NCI-H2227 (cell line): ENCODE data around the gene TBC1D22A.

Experiments used
- DNase-seq: peaks from one replicate; lab custom pipeline; 2025; ENCODE audit not compliant: unreplicated experiment; lab: John Stamatoyannopoulos, UW

Gene TBC1D22A

DNA sequence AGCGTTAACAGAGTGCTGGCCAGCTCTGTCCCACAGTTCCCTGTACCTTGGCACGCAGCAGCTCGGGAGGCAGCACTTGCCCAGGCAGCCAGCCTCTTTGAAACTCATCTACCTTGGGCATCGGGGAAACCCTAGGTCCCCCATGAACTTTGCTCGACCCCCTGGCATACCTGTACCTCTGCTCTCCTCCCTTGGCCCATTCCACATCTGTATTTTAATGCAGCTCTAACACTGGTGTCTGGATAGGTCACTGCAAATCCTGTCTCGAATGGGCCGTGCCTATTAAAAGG lies 304.1 kb downstream of the TBC1D22A start:
- DNase-seq: no peak

DNA sequence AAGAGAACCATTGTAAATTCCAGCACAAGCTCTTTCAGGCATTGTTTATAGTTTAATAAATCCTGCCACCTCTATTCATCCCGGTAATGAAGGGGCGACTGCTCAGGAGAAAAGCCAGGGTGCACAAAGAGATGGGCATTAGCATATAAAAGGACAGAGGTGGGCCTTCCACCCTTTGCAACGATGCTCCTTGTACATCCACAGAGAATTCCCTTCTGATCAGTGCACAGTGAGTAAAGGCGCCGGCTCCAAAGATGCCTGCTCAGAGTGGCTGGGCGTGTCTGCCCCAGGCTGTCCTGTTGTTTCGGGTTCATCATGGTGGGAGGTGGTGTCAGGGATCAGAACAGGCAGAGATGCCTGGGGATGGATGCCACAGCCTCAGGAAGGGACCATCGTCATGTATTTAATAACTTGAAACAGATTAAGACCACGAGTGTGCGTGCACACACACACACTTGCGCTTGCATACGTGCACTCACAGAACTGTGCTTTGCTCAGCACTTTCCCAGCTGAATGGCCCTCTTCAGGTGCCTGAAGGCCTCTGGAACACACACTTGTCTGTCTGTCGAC lies 305.0 kb downstream of the TBC1D22A start:
- no peak for DNase-seq

DNA sequence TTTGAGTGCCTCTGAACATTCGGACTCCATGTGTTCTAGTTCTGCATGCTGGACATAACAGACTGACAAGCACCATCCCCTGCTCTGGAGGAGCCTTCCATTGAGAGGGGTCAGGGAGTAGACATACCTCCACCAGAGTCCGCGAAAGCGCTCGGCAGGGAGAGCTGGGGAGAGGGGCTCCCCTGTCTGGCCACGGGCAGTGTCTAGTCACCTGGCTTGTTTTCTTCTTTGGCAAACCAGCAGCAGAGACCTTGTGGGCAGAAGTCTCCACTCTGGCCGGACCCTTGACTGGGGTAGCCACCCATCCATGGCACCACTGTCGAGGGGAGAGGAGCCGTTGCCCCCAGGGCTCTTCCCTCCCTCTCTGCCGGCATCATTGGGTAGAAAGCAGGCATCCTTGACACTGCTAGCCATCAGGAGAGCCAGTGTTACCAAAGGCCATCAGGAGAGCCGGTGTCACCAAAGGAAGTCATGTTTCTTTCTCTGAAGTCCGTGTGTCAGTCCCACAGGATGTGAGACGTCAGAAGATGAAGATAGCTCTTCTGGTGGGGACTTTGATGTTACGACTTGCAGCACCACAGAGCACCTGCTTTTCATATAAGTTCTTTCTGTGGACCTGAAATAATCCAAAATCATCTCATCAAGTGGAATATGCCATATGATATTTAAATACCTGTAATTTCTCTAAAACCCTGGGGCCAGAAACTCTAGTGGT lies 305.6 kb downstream of the TBC1D22A start:
- no peak for DNase-seq

DNA sequence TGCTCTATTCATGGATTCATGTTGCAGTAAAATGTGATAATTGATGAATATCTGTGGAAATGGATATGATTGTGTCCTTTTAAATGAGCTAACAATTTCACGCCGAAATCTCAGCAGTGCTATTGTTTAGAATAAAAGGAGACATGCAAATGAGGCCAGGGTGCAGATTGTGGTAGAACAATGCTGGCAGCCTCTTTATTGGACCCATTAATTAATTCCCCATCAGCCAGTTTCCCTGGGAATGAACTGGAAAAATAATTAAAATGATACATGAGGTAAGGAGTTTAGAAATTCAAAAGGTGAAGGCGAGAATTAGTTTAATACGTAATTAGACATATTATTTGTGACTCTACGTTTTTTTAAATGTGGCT lies 306.2 kb downstream of the TBC1D22A start:
- no peak for DNase-seq

DNA sequence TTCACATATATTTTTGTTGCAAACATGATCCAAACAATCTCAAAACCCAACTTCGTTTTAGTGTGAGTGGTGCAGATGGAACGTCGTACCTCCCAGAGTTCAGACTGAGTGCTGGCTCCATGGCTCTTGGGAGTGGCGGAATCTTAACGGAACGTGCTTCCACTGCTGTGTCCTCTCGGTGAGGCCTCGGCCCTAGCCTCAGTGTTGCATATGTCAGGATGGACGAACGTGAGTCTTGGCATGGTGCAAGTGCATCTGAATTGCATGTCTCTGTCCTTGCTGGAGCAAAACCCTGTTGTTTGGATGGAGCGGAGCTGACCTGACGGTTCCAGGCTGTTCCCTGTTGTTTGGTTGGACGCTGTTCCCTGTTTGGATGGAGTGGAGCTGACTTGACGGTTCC lies 306.8 kb downstream of the TBC1D22A start:
- no peak for DNase-seq

DNA sequence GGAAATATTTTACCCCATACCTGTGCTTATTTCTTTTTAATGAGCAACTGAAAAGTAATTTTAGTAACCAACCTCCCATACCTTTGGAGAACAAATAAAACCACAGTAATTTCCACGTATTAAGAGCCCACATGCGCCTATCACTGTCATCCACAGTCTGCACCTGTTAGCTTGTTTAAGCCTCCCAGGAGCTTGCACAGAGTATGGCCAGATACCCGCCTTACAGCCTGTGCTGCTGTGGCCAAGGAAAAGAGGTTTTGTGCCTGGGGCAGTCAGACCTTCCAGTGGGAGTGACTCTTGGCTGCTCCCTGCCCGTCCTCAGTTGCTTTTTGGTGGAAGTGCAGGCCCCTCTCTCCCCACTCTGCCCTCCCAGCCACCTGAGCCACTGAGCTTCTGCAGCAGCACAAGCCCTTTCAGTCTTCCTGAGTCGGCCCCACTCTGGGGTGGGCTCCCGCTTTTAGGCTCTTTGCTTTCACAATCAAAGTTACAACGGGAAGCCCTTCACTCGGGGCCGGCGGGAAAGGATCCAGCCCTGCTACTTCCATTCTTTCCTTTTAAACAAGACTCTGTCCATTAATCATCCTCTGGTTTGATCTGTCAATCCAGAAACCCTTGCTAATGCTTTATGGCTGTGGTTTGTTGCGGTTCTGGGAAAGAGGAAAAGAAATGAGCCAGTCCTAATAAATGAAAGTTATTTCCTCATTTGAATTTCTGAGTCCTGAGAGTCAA lies 308.8 kb downstream of the TBC1D22A start:
- no peak for DNase-seq

DNA sequence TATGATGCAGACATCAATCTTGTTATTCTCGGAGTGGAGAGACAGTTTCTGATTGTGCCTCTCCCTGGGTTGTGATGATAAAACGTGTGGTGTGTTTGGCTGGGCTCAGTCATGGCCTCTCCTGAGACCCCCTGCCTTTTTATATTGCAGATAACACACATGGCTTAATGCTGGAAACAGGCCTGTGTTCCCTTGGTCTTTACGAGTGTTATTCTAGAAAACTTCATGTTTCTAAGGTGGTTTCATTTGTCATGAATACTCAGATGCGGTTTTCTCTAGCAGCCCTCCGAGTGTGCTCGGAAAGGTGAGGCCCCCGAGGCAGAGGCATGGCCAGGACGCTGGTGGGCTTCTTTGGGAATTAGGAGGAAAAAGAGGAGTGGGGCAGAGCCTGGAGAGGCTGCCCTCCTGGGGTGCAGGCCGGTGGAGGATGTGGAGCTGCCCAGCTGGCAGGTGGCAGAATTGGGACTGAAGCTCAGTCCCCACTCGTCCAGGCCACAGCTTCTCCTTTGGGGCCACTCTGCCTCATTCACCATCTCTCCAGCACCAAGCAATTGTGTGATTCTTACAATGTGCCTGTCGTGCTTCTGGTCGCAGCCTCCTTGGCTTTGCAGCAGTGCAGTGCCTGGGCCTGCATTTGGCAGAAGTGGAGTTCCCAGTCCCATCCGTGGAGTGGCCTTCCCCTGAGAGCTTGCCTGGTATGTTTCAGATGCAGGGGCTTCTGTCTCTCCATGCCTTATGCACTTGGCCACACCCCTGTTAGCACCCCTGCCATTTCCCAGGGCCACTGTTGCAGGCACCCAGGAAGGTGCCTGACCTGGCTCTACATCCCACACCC lies 309.6 kb downstream of the TBC1D22A start:
- DNase-seq: no peak

DNA sequence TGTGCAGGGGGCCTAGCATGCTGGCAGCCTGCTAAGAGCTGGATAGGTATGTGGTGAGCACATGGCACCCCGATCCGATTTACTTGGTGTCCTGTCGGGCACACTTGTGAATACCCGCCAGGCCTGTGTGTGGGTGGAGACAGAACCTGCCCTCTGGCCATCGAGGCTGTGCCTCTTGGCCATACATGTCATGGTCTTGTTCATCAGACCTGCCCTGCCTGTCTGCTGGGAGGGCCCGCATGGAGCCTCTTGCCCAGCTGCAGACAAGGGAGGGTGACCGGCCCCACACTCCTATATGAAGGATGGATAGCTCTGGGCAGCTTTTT lies 310.2 kb downstream of the TBC1D22A start:
- DNase-seq: no peak

DNA sequence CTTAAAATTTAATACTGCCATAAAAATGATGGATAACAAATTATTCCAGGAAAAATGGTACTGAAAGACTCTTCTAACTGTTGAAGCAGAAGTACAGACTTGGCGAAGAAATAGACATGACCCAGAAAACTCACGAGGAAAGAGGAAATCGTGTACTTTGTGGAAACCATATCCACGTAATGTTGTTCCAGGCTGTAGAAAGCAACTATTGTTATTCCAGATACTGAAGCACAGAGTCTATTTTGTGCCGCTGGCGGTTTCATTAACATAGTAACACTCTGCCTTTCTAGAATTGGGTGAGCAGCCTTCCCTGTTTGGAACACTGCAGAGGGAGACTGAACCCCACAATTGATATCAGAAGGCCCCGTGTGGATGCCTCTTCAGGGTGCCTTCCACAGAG lies 310.6 kb downstream of the TBC1D22A start:
- no peak for DNase-seq

DNA sequence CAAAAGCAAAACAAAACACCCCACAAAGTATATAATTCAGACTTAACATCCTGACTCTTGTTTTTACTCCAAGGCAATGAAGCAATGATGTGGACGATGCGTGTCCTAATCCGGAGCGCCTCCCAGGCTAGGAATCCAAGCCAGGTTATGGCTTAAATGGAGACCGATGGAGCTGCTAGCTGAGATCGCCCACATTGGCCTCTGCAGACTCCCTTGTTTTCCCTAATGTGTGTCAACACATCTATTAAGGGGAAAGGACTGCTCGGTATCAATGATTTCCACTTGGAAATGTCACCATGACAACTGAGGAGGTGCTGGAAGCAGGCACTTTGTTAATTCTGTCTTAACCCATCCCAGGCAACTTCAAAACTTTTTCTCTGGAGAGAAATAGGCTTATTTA lies 311.7 kb downstream of the TBC1D22A start:
- no peak for DNase-seq

DNA sequence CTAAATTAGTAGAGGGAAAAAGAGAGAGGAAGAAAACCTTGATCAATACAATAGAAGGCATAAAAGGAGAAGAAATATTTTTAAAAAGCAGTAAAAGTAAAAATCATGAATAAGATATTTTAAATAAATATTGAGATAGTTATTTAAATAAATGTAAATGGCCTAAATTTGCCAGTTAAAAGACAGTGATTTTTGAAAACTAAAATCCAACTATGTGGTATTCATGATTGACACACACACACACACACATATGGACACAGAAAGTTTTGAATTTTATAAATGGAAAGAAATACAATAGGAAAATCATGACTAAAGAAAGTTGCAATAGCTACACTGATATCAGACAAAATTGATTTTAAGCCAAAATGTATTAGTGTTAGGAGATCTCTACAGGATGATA lies 313.1 kb downstream of the TBC1D22A start:
- no peak for DNase-seq

DNA sequence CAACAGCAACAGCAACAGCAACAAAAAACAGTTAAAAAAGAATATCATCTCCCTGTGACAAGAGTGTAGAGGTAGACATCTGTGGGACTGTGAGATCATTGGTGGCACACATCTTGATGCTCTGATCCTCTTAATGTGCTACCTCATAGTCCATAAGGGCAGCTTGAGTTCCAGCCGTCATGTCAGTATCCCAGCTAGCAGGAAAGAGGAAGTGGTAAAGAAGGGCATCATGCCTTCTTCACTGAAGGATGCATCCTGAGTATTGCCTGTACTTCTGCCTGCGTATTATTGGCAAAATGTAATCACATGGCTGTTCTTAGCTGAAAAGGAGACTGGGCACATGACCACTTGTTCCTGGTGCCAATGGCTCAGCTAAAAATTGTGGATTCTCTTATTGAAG lies 314.3 kb downstream of the TBC1D22A start:
- DNase-seq: no peak

DNA sequence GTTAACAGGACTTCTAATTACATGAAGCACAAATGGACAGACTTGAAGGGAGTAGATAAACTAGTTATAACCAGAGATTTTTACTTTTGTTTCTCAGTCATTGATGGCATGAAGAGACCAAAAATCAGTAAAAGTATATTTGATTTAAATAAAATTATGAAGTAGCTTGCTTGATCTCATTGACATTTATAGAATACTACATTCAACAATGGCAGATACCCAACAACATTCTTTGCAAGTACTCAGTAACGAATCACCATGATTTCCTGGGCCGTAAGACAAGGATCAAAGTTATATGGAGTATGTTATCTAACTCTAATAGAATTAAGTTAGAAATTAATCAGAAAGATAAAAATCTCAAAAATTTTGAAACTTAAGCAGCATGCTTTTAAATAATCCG lies 317.6 kb downstream of the TBC1D22A start:
- DNase-seq: no peak

DNA sequence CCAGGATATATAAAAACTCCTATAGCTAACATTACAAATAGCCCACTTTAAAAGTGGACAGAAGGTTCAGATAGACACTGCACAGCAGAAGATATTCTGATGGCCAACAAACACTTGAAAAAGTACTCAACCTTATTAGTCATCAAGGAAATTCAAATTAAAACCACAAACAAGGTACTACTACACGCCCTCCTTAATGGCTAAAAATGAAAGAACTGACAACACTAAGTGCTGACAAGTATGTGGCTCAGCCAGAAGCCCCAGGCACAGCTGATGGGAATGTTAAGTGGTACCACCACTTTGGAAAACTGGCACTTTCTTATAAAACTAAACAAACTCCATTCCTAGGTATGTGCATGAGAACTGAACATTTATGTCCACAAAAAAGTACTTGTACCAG lies 320.1 kb downstream of the TBC1D22A start:
- DNase-seq: no peak

DNA sequence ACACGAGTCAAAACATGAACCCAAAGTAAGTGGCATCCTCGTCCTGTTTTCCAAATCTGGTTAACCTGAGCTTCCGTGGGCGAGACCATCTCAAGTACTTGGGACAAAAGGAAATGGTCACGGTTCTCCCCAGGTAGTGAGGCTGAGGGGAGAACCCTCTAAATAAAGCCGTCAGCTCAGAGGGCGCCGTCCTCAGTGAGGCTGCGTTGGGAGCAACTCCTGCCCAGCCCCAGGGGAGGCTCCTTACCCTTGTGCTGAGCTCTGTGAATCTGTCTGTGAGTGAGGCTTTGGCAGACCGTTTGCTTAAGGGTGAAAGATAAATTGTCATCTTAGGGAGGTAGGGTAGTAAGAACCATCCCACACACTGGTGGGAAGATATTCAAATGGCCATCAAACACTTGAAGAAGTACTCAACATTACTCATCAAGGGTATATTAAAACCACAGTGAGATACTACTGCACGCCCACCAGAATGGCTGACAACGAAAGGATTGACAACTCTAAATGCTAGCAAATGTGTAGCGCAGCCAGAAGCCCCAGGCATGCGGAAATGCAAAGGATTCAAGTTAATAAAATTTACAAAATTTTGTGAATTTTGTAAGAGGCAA lies 321.0 kb downstream of the TBC1D22A start:
- DNase-seq: no peak

DNA sequence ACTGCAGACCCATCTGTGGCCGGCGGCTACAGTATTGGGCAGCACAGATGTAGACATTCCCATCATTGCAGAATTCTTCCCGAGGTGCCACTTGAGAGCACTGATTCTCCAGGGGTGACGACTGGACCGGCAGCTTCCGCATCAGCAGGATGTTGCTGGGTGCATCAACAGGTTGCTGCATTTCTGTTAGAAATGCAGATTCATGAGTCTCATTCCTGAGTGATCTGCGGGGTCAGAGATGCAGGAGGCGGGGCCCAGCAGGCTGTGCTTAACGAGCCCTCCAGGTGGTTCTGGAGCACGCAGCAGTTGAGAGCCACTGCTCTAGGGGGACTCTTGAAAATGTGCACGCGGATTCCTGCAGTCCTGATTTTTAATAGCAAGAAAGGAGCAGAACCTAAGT lies 321.8 kb downstream of the TBC1D22A start:
- no peak for DNase-seq

DNA sequence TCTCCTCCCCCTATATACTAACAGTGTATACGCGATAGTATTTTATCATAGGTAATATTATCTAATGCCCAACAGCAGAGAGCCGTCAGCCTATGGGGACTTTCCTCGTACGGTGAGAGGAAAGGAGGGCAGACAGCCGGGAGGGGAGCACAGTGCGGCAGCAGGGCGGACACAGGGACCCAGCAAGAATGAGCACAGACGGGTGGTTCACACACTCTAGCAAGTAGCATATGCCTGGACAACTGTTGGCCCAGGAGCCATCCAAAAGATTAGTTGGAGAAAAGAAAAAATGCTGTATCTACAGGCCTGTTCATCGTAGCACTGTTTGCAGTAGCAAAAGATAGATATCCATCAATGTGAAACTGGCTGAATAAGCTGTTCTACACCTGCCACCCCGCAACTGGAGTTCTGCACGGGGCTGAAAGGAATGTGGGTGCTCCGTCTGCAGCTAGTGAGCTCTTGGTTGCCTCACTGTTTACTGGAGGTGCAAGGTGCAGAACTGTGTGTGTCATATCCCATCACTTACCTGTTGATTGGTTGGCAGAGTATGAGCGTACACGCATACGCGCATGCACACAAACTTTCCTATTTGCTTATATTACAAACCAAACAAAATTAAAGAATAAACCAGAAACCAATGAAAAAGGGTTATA lies 324.3 kb downstream of the TBC1D22A start:
- DNase-seq: no peak

DNA sequence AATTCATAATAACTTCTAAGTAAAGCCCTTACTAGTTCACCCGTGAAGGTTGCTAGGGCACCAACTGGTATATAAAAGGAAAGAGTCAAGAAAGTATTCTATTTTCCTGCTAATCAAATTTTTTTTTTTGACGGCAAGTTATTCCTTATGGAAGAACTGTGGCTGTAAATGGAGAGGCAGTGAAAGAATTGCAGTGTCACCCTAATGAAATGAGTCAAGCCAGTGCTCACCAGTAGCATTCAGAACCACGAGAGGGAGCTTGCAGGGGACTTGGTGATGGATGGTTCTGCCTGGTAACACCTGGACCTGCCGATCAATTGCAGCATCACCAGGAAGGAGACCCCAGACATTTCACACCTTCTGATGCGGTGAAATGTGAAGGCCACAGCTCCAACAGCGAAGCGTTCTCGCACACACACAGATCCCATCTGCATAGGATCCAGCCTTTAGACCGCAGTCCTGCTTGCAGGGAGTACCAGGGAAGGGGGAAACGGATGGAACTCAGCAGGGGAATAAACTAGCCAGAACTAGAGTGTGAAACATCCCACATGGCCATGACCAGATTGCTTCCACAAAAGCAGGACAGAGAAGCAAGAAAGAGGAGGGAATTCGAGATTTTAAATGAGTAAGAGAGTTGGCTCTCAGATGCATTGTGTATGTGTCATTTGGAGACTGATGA lies 326.2 kb downstream of the TBC1D22A start:
- DNase-seq: no peak

DNA sequence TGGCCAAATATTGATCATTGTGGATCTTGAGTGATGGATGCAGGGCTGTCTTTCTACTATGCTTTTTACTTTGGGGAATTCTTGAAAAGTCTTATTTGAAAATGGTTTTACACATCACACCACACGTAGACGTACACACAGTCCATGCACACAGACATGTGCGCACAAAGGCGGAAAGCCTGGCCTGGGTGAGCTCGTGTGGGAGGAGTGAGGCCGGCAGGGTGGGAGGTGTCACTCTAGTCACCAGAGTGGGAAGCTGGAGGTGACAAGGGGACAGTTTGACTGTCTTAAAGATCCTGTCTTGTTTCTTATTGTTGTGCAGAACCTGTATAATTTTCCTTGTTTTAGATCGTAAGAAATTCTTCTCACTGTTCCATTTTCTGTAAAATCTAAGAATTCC lies 326.9 kb downstream of the TBC1D22A start:
- DNase-seq: no peak

DNA sequence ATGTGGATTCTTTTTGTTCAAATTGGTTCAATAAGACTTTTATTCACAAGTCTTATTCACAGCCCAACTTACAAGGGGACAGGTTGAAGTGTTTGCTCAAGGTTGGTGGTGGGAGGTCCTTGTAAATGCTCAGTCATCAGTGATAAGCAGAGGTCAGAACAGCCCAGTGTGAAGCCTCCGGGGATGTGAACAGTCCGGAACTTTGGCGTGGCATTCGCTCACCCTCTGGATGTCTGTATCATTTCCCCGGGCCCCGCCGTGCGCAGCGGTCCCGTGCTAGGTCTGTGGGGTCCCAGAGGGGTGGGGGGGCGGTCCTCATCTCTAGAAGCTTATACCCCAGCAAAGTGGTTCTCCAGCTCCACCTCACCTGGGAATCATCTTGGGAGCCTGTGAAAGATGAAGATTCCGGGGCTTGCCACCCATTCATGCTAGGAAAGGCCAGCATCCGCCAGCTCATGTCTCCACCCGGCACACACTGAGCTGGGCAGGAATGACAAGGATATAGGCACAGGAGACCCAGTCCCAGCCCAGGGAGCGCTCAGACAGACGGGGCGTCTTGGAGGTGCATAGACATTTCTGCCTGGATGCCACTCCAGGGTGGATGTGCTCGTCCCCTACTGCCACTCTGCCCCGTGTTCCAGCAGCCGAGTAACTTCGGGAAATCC lies 327.5 kb downstream of the TBC1D22A start:
- DNase-seq: peak; percentile 14
